PC-3 (cell line): ENCODE results near the gene CHST2. TPM values are rescaled to one million over a fixed set of nuclear protein-coding genes. Genes with fewer than 3 reads are reported as not detected.

Experiments used
- ATAC-seq: fragments of 200-7000 bp; cut with Tn5 transposase; 2 replicates; pipeline ENCODE4 v1.9.1; 2020; ENCODE audit warnings: mild to moderate bottlenecking, moderate library complexity
- BruUV-seq: library from RNA; stranded (reverse); fragments of 400-500 nt; replicated peaks from 2 replicates; lab custom pipeline; 2021; lab: Mats Ljungman, UMichigan
- CTCF ChIA-PET: fragments of 300-600 bp; sonication (Branson Sonifier 250); formaldehyde crosslinking; loops from one replicate; lab custom pipeline; 2022; ENCODE audit warnings: antibody characterized with exemption; lab: Charles Lee
- POLR2A ChIA-PET: fragments of 300-600 bp; sonication (Branson Sonifier 250); formaldehyde crosslinking; loops from one replicate; lab custom pipeline; 2022; ENCODE audit warnings: antibody characterized with exemption; ENCODE audit not compliant: unreplicated experiment; lab: Charles Lee
- DNase-seq: peaks from one replicate; pipeline ENCODE4 v3.0.0-alpha.2; 2015
- H2AFZ ChIP-seq: fragments of 300-600 bp; sonication (generic); 2 replicates; pipeline ENCODE4 v1.6.0; 2016; ENCODE audit warnings: antibody characterized with exemption, low read length
- H3F3A ChIP-seq: fragments of 300-600 bp; sonication (generic); one replicate; pipeline ENCODE4 v1.6.0; 2017; ENCODE audit warnings: antibody characterized with exemption, low read length, control low read depth, mild to moderate bottlenecking; ENCODE audit not compliant: unreplicated experiment
- H3K27ac ChIP-seq: fragments of 300-600 bp; sonication (generic); 2 replicates; pipeline ENCODE4 v1.5.1; 2016; ENCODE audit warnings: mild to moderate bottlenecking, low read length
- H3K27me3 ChIP-seq: fragments of 300-600 bp; sonication (generic); 2 replicates; pipeline ENCODE4 v1.6.1; 2016; ENCODE audit warnings: low read length, mixed read lengths
- H3K36me3 ChIP-seq: fragments of 300-600 bp; sonication (generic); 2 replicates; pipeline ENCODE4 v1.6.1; 2016; ENCODE audit warnings: low read depth, mixed run types, low read length, mixed read lengths
- H3K4me1 ChIP-seq: fragments of 300-600 bp; sonication (generic); 2 replicates; pipeline ENCODE4 v1.5.1; 2016; ENCODE audit warnings: low read length; ENCODE audit not compliant: insufficient read depth
- H3K4me2 ChIP-seq: fragments of 300-600 bp; sonication (generic); 2 replicates; pipeline ENCODE4 v1.6.0; 2016; ENCODE audit warnings: low read length
- H3K4me3 ChIP-seq: fragments of 300-600 bp; sonication (generic); 2 replicates; pipeline ENCODE4 v1.5.1; 2016; ENCODE audit warnings: mild to moderate bottlenecking, low read length, mixed read lengths
- H3K79me2 ChIP-seq: fragments of 300-600 bp; sonication (generic); 2 replicates; pipeline ENCODE4 v1.6.1; 2017; ENCODE audit warnings: low read length, mixed read lengths
- H3K9ac ChIP-seq: fragments of 300-600 bp; sonication (generic); 2 replicates; pipeline ENCODE4 v1.6.0; 2016; ENCODE audit warnings: mild to moderate bottlenecking, low read length
- H3K9me2 ChIP-seq: fragments of 300-600 bp; sonication (generic); replicated peaks from 2 replicates; pipeline ENCODE4 v1.6.1; 2016; ENCODE audit warnings: mixed run types, low read length, mixed read lengths
- H3K9me3 ChIP-seq: fragments of 300-600 bp; sonication (generic); 2 replicates; pipeline ENCODE4 v1.6.1; 2016; ENCODE audit warnings: low read length, mixed read lengths
- H4K20me1 ChIP-seq: fragments of 300-600 bp; sonication (generic); 2 replicates; pipeline ENCODE4 v1.6.1; 2016; ENCODE audit warnings: low read length, mixed read lengths
- CTCF ChIP-seq: fragments of 300-600 bp; sonication (generic); conservative IDR thresholded peaks from 2 replicates; pipeline ENCODE4 v1.5.1; 2017; ENCODE audit warnings: antibody characterized with exemption, low read depth, mild to moderate bottlenecking, low read length
- EZH2 ChIP-seq: fragments of 300-600 bp; sonication (generic); IDR thresholded peaks from one replicate; pipeline ENCODE4 v1.6.1; 2017; ENCODE audit warnings: antibody characterized with exemption, mild to moderate bottlenecking, low read length; ENCODE audit not compliant: unreplicated experiment
- EZH2phosphoT487 ChIP-seq: fragments of 300-600 bp; sonication (generic); IDR thresholded peaks from 2 replicates; pipeline ENCODE4 v1.6.1; 2018; ENCODE audit warnings: mild to moderate bottlenecking, antibody characterized with exemption, low read length, borderline replicate concordance
- intact Hi-C: fragments of 100-400 bp; cut with micrococcal nuclease; formaldehyde crosslinking; loops from 2 replicates; pipeline ENCODE4 v1.9.0; 2023
- total RNA-seq: library from RNA; depleted of rRNA; stranded (reverse); fragments of >200 nt; gene quantifications from 2 replicates; pipeline ENCODE4 v1.2.3, GENCODE V29; 2014

CHST2 gene
- total RNA-seq, 1 experiment from 2014 or later, result 6.7 TPM

- no peaks in the 10 kb centered on the region for H3K4me1 ChIP-seq
- ChIA-PET CTCF (no interaction called here), POLR2A (no interaction called here)
- H3K27ac ChIP-seq, result no peak overlapping the region
- H3K79me2 ChIP-seq, result no peaks in the 10 kb centered on the region
- H3K9me3 ChIP-seq, result no peaks in the 10 kb centered on the region
- no peak overlapping the region for H3K9ac ChIP-seq
- no peaks in the 10 kb centered on the region for H3K27me3 ChIP-seq
- no peaks in the 10 kb centered on the region for H3F3A ChIP-seq
- no peak for DNase-seq
- TF ChIP-seq CTCF, result no peak
- TF ChIP-seq EZH2, result no peak
- no peak for TF ChIP-seq EZH2phosphoT487
- no peaks in the 10 kb centered on the region for H3K36me3 ChIP-seq
- H4K20me1 ChIP-seq, result no peaks in the 10 kb centered on the region
- no peak overlapping the region for H3K4me2 ChIP-seq
- ATAC-seq, result no peak
- no TSS peak for BruUV-seq
- no peak overlapping the region for H2AFZ ChIP-seq
- intact Hi-C loops, result no loop called here
- no peaks in the 10 kb centered on the region for H3K9me2 ChIP-seq
- H3K4me3 ChIP-seq, result no peak overlapping the region
These were observed 36.2 kb downstream of the CHST2 start for GRCh38 chr3:143155756-143156155.

- POLR2A ChIA-PET, result interaction anchor here (0.7 kb wide), 1 partner anchor 108 kb away, joined by 3 read pairs; no protein-coding TSS in a partner anchor
- H3K9ac ChIP-seq, result no peak overlapping the region
- no TSS peak for BruUV-seq
- H3K9me3 ChIP-seq, result no peaks in the 10 kb centered on the region
- no peaks in the 10 kb centered on the region for H3K9me2 ChIP-seq
- no peaks in the 10 kb centered on the region for H3K36me3 ChIP-seq
- H3K4me2 ChIP-seq, result no peak overlapping the region
- CTCF ChIA-PET, result no interaction called here
- no peak overlapping the region for H3K27ac ChIP-seq
- ATAC-seq, result no peak
- H3K4me1 ChIP-seq, result no peaks in the 10 kb centered on the region
- no peaks in the 10 kb centered on the region for H3K79me2 ChIP-seq
- no peaks in the 10 kb centered on the region for H3K27me3 ChIP-seq
- H2AFZ ChIP-seq, result no peak overlapping the region
- intact Hi-C loops, result no loop called here
- H3K4me3 ChIP-seq, result no peak overlapping the region
- no peaks in the 10 kb centered on the region for H3F3A ChIP-seq
- DNase-seq, result peak; percentile 2
- no peak for TF ChIP-seq EZH2
- no peak for TF ChIP-seq EZH2phosphoT487
- no peak for TF ChIP-seq CTCF
- no peaks in the 10 kb centered on the region for H4K20me1 ChIP-seq
These were observed 38.7 kb downstream of the CHST2 start for GRCh38 chr3:143158014-143158988.

- TF ChIP-seq CTCF (no peak), EZH2phosphoT487 (no peak), EZH2 (no peak)
- H3K9ac ChIP-seq, result no peak overlapping the region
- no peaks in the 10 kb centered on the region for H3F3A ChIP-seq
- BruUV-seq, result no TSS peak
- H3K27ac ChIP-seq, result no peak overlapping the region
- peaks cover 3% of the 10 kb centered on the region for H3K4me1 ChIP-seq
- H2AFZ ChIP-seq, result no peak overlapping the region
- no peaks in the 10 kb centered on the region for H3K9me3 ChIP-seq
- H3K9me2 ChIP-seq, result no peaks in the 10 kb centered on the region
- intact Hi-C loops, result no loop called here
- no peaks in the 10 kb centered on the region for H3K36me3 ChIP-seq
- ChIA-PET POLR2A (no interaction called here), CTCF (no interaction called here)
- no peak overlapping the region for H3K4me2 ChIP-seq
- ATAC-seq, result no peak
- no peak overlapping the region for H3K4me3 ChIP-seq
- no peaks in the 10 kb centered on the region for H4K20me1 ChIP-seq
- no peaks in the 10 kb centered on the region for H3K79me2 ChIP-seq
- DNase-seq, result no peak
- H3K27me3 ChIP-seq, result no peaks in the 10 kb centered on the region
These were observed 40.9 kb downstream of the CHST2 start for GRCh38 chr3:143160437-143160836.
